ENCODE data around the gene NAALADL2. TPM values are rescaled to one million over a fixed set of nuclear protein-coding genes. Genes with fewer than 3 reads are reported as not detected.

Gene NAALADL2
- total and polyA plus RNA-seq, 8 donors: 0.76 to 15.4 (median 7.9) TPM

DNA sequence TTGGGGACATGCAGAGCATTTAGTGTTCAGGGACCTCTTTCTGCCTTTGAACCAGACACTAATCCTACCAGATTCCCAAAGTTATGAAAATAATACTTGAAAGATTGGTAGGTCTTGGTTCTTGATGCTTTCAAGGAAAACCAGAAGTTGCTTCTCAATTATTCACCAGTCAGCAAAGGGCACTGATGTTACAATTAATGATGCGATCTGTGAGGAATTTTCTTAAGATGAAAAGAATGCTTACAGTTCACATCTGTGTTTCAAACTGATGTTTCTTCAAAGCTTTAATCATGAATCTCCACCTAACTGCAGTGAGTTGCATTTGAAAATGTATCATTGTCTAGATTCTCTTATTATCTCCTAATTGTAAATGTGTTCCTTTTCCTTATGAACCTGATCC, 161.0 kb downstream of the NAALADL2 start:
- Histone ChIP-seq H3K4me3 (no peak overlapping the region), H3K27ac (no peak overlapping the region), H3K4me1 (no peaks in the 10 kb centered on the region), H3K27me3 (no peaks in the 10 kb centered on the region), H3K9me3 (no peaks in the 10 kb centered on the region), H3K36me3 (no peaks in the 10 kb centered on the region)
- TF ChIP-seq, protein P1, sequence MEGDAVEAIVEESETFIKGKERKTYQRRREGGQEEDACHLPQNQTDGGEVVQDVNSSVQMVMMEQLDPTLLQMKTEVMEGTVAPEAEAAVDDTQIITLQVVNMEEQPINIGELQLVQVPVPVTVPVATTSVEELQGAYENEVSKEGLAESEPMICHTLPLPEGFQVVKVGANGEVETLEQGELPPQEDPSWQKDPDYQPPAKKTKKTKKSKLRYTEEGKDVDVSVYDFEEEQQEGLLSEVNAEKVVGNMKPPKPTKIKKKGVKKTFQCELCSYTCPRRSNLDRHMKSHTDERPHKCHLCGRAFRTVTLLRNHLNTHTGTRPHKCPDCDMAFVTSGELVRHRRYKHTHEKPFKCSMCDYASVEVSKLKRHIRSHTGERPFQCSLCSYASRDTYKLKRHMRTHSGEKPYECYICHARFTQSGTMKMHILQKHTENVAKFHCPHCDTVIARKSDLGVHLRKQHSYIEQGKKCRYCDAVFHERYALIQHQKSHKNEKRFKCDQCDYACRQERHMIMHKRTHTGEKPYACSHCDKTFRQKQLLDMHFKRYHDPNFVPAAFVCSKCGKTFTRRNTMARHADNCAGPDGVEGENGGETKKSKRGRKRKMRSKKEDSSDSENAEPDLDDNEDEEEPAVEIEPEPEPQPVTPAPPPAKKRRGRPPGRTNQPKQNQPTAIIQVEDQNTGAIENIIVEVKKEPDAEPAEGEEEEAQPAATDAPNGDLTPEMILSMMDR (IDR thresholded peaks at IDR 0.05): no peak
- ATAC-seq: no peak
- no peak for DNase-seq
- WGBS, 2 donors: 78 to 98% methylated on average over 1 of the region's 1 CpG
- no peak for FAIRE-seq
- intact Hi-C loops (cut with DNase I): no loop called here

DNA sequence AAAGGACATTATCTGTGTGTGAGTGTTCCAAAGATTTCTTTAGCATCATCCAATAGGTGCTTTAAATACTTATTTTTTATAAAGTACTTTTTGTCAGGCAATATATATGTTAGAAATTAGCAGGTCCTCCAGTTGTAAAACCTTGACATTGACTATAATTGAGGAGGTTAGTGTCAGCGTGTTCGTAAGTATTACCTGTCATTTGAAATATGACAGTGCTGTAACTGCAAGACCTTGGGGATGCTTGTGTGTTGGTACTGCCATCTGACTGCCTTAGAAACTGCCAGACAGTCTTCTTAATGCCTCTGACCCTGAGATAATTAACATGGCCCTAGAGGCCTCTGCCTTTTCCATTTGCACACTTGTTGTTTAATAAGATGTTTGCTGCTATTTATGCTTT, 170.7 kb downstream of the NAALADL2 start:
- H3K36me3 ChIP-seq: no peaks in the 10 kb centered on the region
- no peaks in the 10 kb centered on the region for H3K27me3 ChIP-seq
- no peak for DNase-seq
- no peak overlapping the region for H3K4me3 ChIP-seq
- ATAC-seq: no peak
- no peak for FAIRE-seq
- TF ChIP-seq, protein P1 (IDR thresholded peaks at IDR 0.05): no peak
- intact Hi-C loops (cut with DNase I): no loop called here
- 82 to 87% methylated on average over 2 of the region's 2 CpGs for WGBS, 2 donors
- H3K9me3 ChIP-seq: no peaks in the 10 kb centered on the region
- H3K4me1 ChIP-seq: no peaks in the 10 kb centered on the region
- H3K27ac ChIP-seq: no peak overlapping the region

DNA sequence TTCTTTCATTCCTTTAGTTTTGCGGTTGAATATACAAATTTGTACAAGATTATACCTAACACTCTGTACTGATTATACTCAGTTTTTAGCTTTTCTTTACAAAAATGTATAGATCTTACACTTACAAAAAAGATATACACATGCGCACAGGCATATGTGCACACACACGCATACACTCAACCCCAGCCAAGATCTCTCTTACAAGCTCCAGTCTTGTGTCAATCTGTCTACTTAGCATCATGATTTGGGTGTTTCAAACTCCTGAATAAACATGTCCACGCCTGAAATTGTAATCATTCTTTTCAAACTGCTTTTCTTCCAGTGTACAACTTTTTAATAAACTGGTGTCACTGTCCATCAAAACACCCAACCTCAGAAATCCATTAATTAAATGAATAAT, 180.7 kb downstream of the NAALADL2 start:
- 82% methylated on average over 4 of the region's 4 CpGs for WGBS, 2 donors
- no peaks in the 10 kb centered on the region for H3K27me3 ChIP-seq
- no peak for ATAC-seq
- FAIRE-seq: no peak
- no peaks in the 10 kb centered on the region for H3K4me1 ChIP-seq
- TF ChIP-seq, protein P1 (IDR thresholded peaks at IDR 0.05): no peak
- H3K27ac ChIP-seq: no peak overlapping the region
- H3K4me3 ChIP-seq: no peak overlapping the region
- intact Hi-C loops (cut with DNase I): no loop called here
- no peak for DNase-seq
- no peaks in the 10 kb centered on the region for H3K9me3 ChIP-seq
- H3K36me3 ChIP-seq: no peaks in the 10 kb centered on the region

DNA sequence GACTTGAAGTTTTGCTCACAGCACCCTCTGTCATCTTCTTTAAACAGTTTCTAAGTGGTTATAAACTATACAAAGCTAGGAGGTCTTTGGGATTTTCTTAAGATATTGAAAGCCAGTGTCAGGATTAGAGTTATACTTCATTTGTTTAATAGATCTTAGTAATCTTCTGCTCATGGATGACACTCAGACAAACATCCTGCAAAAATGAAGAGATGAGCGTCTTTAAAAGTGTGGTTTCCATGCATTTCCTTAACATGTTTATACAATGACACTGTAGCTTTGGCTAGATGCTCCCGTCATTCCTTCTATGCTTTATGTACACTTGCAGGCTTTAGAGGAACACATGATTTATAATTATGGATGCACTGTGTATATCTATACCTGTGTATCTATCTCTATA, 182.2 kb downstream of the NAALADL2 start:
- Histone ChIP-seq H3K4me1 (no peaks in the 10 kb centered on the region), H3K27ac (no peak overlapping the region), H3K36me3 (no peaks in the 10 kb centered on the region), H3K27me3 (no peaks in the 10 kb centered on the region), H3K4me3 (no peak overlapping the region), H3K9me3 (no peaks in the 10 kb centered on the region)
- TF ChIP-seq, protein P1 (IDR thresholded peaks at IDR 0.05): no peak
- FAIRE-seq (no peak), ATAC-seq (no peak), DNase-seq (no peak)
- WGBS, 2 donors: 74 to 88% methylated on average over 2 of the region's 2 CpGs
- intact Hi-C loops (cut with DNase I): no loop called here

DNA sequence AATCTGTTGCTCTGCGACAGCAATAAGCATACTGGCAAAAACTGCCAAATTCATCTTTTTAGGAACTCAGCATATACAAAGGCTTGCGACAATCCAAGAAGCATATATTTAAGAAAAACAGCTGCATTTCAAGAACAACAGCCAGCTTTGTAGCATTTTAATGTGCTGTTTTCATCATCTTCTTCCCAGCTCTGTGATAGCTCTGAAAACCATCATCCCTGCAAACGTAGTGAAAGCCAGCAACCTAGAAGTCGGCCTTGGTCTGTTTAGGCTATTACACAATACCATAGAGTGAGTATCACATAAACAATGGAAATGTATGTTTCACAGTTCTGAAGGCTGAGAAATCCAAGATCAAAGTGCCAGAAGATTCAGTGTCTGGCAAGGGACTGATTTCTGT, 187.5 kb downstream of the NAALADL2 start:
- ATAC-seq (no peak), DNase-seq (no peak), FAIRE-seq (no peak)
- H3K4me3 ChIP-seq: no peak overlapping the region
- H3K9me3 ChIP-seq: no peaks in the 10 kb centered on the region
- H3K4me1 ChIP-seq: no peaks in the 10 kb centered on the region
- H3K36me3 ChIP-seq: no peaks in the 10 kb centered on the region
- 79 to 92% methylated on average over 4 of the region's 4 CpGs for WGBS, 2 donors
- no peak overlapping the region for H3K27ac ChIP-seq
- H3K27me3 ChIP-seq: no peaks in the 10 kb centered on the region
- intact Hi-C loops (cut with DNase I): no loop called here
- TF ChIP-seq, protein P1 (IDR thresholded peaks at IDR 0.05): no peak
